Right renal pelvis (tissue), 4 donors: ENCODE measurements around the gene POLR1A. TPM values are rescaled to one million over a fixed set of nuclear protein-coding genes. Genes with fewer than 3 reads are reported as not detected.

ENCODE experiments used
- DNase-seq, 4 donors: peaks; one replicate each; pipeline ENCODE4 v3.0.0-alpha.2; 2013; ENCODE audit warnings: low read depth in 4 of 4, low spot score in 3 of 4, missing footprints in 1 of 4
- polyA plus RNA-seq, 4 donors: library from polyadenylated mRNA; unstranded; fragments of 120-200 nt; gene quantifications; one replicate each; pipeline ENCODE4 v1.2.1, GENCODE V29; 2013; ENCODE audit not compliant: insufficient read length in 4 of 4

The POLR1A gene
- polyA plus RNA-seq, 4 donors: 18.7 to 22.5 (median 19.8) TPM

GRCh38 chr2:85987266-85988174, 118.2 kb downstream of the POLR1A start:
- no peak for DNase-seq

GRCh38 chr2:85986121-85986520, 119.6 kb downstream of the POLR1A start:
- DNase-seq: no peak

- DNase-seq: no peak
Measured at GRCh38 chr2:85984788-85985187, 120.9 kb downstream of the POLR1A start.

- DNase-seq: no peak
Measured at GRCh38 chr2:85983766-85984165, 121.9 kb downstream of the POLR1A start.

- DNase-seq: no peak
Measured at GRCh38 chr2:85981579-85982247, 124.0 kb downstream of the POLR1A start.

GRCh38 chr2:85978883-85979780, 126.6 kb downstream of the POLR1A start:
- DNase-seq: no peak

GRCh38 chr2:85976106-85976920, 129.4 kb downstream of the POLR1A start:
- DNase-seq: no peak

- DNase-seq: no peak
Measured at GRCh38 chr2:85975581-85975980, 130.1 kb downstream of the POLR1A start.

GRCh38 chr2:85974390-85974789, 131.3 kb downstream of the POLR1A start:
- no peak for DNase-seq

GRCh38 chr2:85972355-85972754, 133.3 kb downstream of the POLR1A start:
- DNase-seq: no peak

GRCh38 chr2:85971366-85971765, 134.3 kb downstream of the POLR1A start:
- no peak for DNase-seq

Other genes with a start within 250 kb of the POLR1A start
- gene ST3GAL5, start 216.9 kb downstream of the POLR1A start, polyA plus RNA-seq: 10 to 100 TPM; 10.8 to 13.1 (median 11.3) TPM
- gene PTCD3, start 349 bp upstream of the POLR1A start, polyA plus RNA-seq: 100 to 1,000 TPM; 117 to 141 (median 132) TPM
- 100 to 1,000 TPM; 101 to 115 (median 110) TPM for gene IMMT, start 89.6 kb upstream of the POLR1A start, polyA plus RNA-seq
- 10 to 100 TPM; 46.4 to 61.9 (median 57.2) TPM for gene MRPL35, start 93.6 kb upstream of the POLR1A start, polyA plus RNA-seq
- gene REEP1, start 231.7 kb upstream of the POLR1A start, polyA plus RNA-seq: 1 to 10 TPM; 3.4 to 4.1 (median 3.5) TPM